Measurements from ENCODE around the gene MYO1E. TPM values are rescaled to one million over a fixed set of nuclear protein-coding genes. Genes with fewer than 3 reads are reported as not detected.

The MYO1E gene
- total and polyA plus RNA-seq, 2 of the 8 experiments (the other 6 are each of a cell fraction or from before 2014, with no cell fraction given) = 19.6 to 142 TPM

DNA sequence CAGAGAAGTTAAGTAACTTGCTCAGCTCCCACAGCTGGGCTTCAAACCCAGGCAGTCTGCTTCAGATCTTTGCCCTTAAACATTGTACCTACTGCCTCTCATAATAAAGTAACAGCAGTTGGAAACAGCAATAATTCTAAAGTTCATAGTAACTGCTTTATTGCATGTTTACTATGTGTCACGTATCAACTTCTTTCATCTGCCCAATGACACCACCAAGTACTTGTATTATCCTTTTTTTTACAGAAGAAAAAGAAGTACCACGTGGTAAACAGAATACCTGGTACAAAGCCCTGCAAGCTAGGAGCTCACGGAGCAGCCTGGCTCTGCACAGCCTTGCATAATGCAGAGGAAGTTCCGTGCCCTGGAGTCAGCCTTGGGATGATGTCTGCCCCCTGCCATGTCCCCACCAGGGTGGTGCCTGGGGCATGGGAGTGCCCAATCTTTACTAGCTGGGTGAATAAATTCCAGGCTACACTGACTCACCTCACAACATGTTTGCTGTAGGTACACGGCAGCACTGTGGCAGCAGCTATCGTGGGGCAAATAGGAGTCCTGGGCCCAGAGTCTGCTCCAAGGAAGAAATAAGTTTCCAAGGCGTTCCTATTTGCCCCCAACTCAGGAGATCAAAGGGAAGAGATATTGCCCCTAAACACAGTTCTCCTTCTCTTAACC lies 88.8 kb downstream of the MYO1E start:
- peaks cover 0 to 4% (median 2%) of the 10 kb centered on the region in 4 experiments; a peak in 2 of 7 replicates for H3K4me1 ChIP-seq (replicated peaks in 1 of 4; ENCODE audit: control insufficient read depth in 3 of 4, insufficient read depth in 4 of 4, low read length in 3 of 4)
- H2BK20ac ChIP-seq (ENCODE audit: low read length) = no peak overlapping the region
- H3K4me3 ChIP-seq (ENCODE audit: extremely low read depth in 1 of 4, insufficient read depth in 2 of 4, low read depth in 3 of 4, low read length in 4 of 4) = no peak overlapping the region
- no peak overlapping the region for H3K4ac ChIP-seq (replicated peaks; ENCODE audit: insufficient read length, low read depth, low read length)
- H4K20me1 ChIP-seq (replicated peaks in 1 of 2; ENCODE audit: control insufficient read depth in 1 of 2, insufficient read depth in 2 of 2, low read length in 2 of 2) = peaks cover 0 to 1% of the 10 kb centered on the region in 2 experiments
- H3K36me3 ChIP-seq (ENCODE audit: control insufficient read depth in 2 of 4, insufficient read depth in 4 of 4, low read length in 3 of 4) = no peaks in the 10 kb centered on the region
- ChIA-PET POLR2A (ENCODE audit: partially characterized antibody) (interaction anchor here (1.7 kb wide), 1 partner anchor 89 kb away, joined by 5 read pairs; the partner anchor contains the start of gene MYO1E), CTCF (ENCODE audit: partially characterized antibody) (interaction anchor here (0.7 to 2.4 kb wide), 5 partner anchors 14 to 264 kb away, joined by 3 to 9 read pairs (median 4); no protein-coding TSS in a partner anchor)
- H3K79me2 ChIP-seq (ENCODE audit: control insufficient read depth in 1 of 2, insufficient read depth in 2 of 2, low read length in 2 of 2) = peaks cover 3 to 40% of the 10 kb centered on the region in 2 experiments; a peak in 2 of 4 replicates
- WGBS, 2 experiments (ENCODE audit: extremely low coverage in 1 of 2, insufficient coverage in 1 of 2, insufficient read length in 1 of 2, insufficient replicate concordance in 2 of 2, low coverage in 1 of 2, low lambda C conversion rate in 2 of 2, missing lambda C conversion rate in 1 of 2) = 69% methylated on average over 7 of the region's 7 CpGs; no CpG with 5 or more reads in 1 of the 2 experiments
- no peak overlapping the region for H2AFZ ChIP-seq (ENCODE audit: low read length)
- DNase-seq (ENCODE audit: low read depth in 1 of 2, low spot score in 2 of 2) = peak in 1 of 2 experiments; percentile 49
- no peak overlapping the region for H2BK12ac ChIP-seq (ENCODE audit: low read depth, low read length)
- no peak overlapping the region; the same call in 1 of the 2 replicates for H2BK5ac ChIP-seq (ENCODE audit: low read depth, low read length)
- H3K56ac ChIP-seq (replicated peaks; ENCODE audit: insufficient read length, low read depth, low read length) = no peak overlapping the region
- H3K14ac ChIP-seq (ENCODE audit: insufficient read length) = no peak overlapping the region
- no peak overlapping the region for H3K27ac ChIP-seq (ENCODE audit: low read depth, low read length)
- no peak overlapping the region for H3K23ac ChIP-seq (ENCODE audit: insufficient read length)
- no peak overlapping the region for H4K5ac ChIP-seq (ENCODE audit: insufficient read length, low read depth, low read length)
- H3K27me3 ChIP-seq (replicated peaks in 1 of 4; ENCODE audit: control insufficient read depth in 3 of 4, extremely low read depth in 1 of 4, insufficient read depth in 3 of 4, low read length in 3 of 4) = no peaks in the 10 kb centered on the region
- no peak overlapping the region for H2AK5ac ChIP-seq (ENCODE audit: low read depth, low read length)
- no peak overlapping the region for H3K18ac ChIP-seq (ENCODE audit: extremely low read depth, low read length)
- H4K8ac ChIP-seq (ENCODE audit: extremely low read depth, insufficient read depth, low read length) = no peak overlapping the region
- no peak overlapping the region for H4K91ac ChIP-seq (replicated peaks; ENCODE audit: insufficient read length, low read length)
- peak overlapping the region in 1 of 4 experiments; percentile 10; a peak in 1 of 7 replicates for H3K9ac ChIP-seq (replicated peaks in 1 of 4; ENCODE audit: extremely low read depth in 1 of 4, low read depth in 3 of 4, low read length in 3 of 4)
- peaks cover 3% of the 10 kb centered on the region for H3K79me1 ChIP-seq (ENCODE audit: low read depth, low read length)
- H3K4me2 ChIP-seq (ENCODE audit: insufficient read depth in 1 of 2, low read depth in 2 of 2, low read length in 2 of 2) = no peak overlapping the region
- H2BK15ac ChIP-seq (ENCODE audit: low read length) = no peak overlapping the region
- no peaks in the 10 kb centered on the region for H3K23me2 ChIP-seq (ENCODE audit: low read depth, low read length)
- H3K9me3 ChIP-seq (ENCODE audit: insufficient read depth in 2 of 2, low read depth in 1 of 2, low read length in 1 of 2) = no peaks in the 10 kb centered on the region
- H2BK120ac ChIP-seq (replicated peaks; ENCODE audit: low read depth, low read length) = no peak overlapping the region
- FAIRE-seq = no peak
- TF ChIP-seq BCL11A (IDR thresholded peaks at IDR 0.05; ENCODE audit: low read depth in 2 of 2, low read length in 2 of 2) (no peak), NRF1 (IDR thresholded peaks at IDR 0.05; ENCODE audit: low read depth, low read length) (no peak), ATF3 (IDR thresholded peaks at IDR 0.05; ENCODE audit: insufficient read depth, low read depth, low read length) (no peak), TBP (IDR thresholded peaks at IDR 0.05; ENCODE audit: low read depth, low read length) (no peak), SUZ12 (IDR thresholded peaks at IDR 0.05; ENCODE audit: low read length) (no peak), RNF2 (IDR thresholded peaks at IDR 0.05; ENCODE audit: borderline replicate concordance, low read depth, low read length, missing control alignments, poor library complexity, severe bottlenecking) (no peak), YY1 (IDR thresholded peaks at IDR 0.05; ENCODE audit: low read depth, low read length) (no peak), KDM1A (IDR thresholded peaks at IDR 0.05; ENCODE audit: borderline replicate concordance, low read length) (no peak), BRCA1 (IDR thresholded peaks at IDR 0.05; ENCODE audit: low read depth, low read length) (no peak), CHD1 (IDR thresholded peaks at IDR 0.05; ENCODE audit: low read depth, low read length) (no peak), GABPA (IDR thresholded peaks at IDR 0.05; ENCODE audit: borderline replicate concordance, insufficient read depth, low read length) (no peak), GTF2F1 (IDR thresholded peaks at IDR 0.05; ENCODE audit: borderline replicate concordance, low read depth, low read length) (no peak)
